Heart left ventricle (tissue), 16 donors: ENCODE measurements around the gene DCPS. TPM values are rescaled to one million over a fixed set of nuclear protein-coding genes. Genes with fewer than 3 reads are reported as not detected.
"Not testable (repeated sequence)": the region's sequence is repeated elsewhere in the genome, so short reads cannot be mapped to it uniquely, and the experiment has no call there.

Source experiments
- ATAC-seq, 4 donors: fragments of 200-7000 bp; cut with Tn5 transposase; one replicate each; pipeline ENCODE4 v1.9.1; 2020 to 2022; ENCODE audit warnings: moderate library complexity in 4 of 4, mild to moderate bottlenecking in 3 of 4, moderate number of reproducible peaks in 1 of 4
- DNase-seq, 5 donors: peaks; one replicate each; pipeline ENCODE4 v3.0.0-alpha.2; 2020
- H3K27ac ChIP-seq, 12 donors: fragments of 200-600 bp; sonication (generic) in 4 of 12; one replicate each; pipeline versions ENCODE4 v1.5.0 to v1.8.0; 2016 to 2022; ENCODE audit warnings: mild to moderate bottlenecking in 2 of 12
- H3K27me3 ChIP-seq, 9 donors: fragments of 200-600 bp; sonication (generic) in 2 of 9; one replicate each; pipeline versions ENCODE4 v1.5.1 to v1.8.0; 2016 to 2022; ENCODE audit warnings: mild to moderate bottlenecking in 3 of 9
- H3K36me3 ChIP-seq, 9 donors: fragments of 200-600 bp; sonication (generic) in 2 of 9; one replicate each; pipeline versions ENCODE4 v1.5.0 to v1.8.0; 2018 to 2022; ENCODE audit warnings: mild to moderate bottlenecking in 2 of 9
- H3K4me1 ChIP-seq, 12 donors: fragments of 200-600 bp; sonication (generic) in 4 of 12; one replicate each; pipeline versions ENCODE4 v1.5.0 to v1.8.0; 2016 to 2022; ENCODE audit warnings: mild to moderate bottlenecking in 3 of 12
- H3K4me3 ChIP-seq, 12 donors: fragments of 200-600 bp; sonication (generic) in 4 of 12; one replicate each; pipeline versions ENCODE4 v1.5.0 to v1.8.0; 2017 to 2022; ENCODE audit warnings: mild to moderate bottlenecking in 9 of 12, moderate library complexity in 4 of 12
- H3K9me3 ChIP-seq, 12 donors: fragments of 200-600 bp; sonication (generic) in 4 of 12; one replicate each; pipeline versions ENCODE4 v1.5.0 to v1.8.0; 2016 to 2022; ENCODE audit warnings: mild to moderate bottlenecking in 1 of 12
- POLR2A ChIP-seq, 2 donors: fragments of 450-650 bp; IDR thresholded peaks; one replicate each; pipeline ENCODE4 v1.6.1; 2017; ENCODE audit warnings: antibody characterized with exemption in 2 of 2, mild to moderate bottlenecking in 2 of 2, moderate library complexity in 2 of 2
- WGBS, 4 donors: extraction: QIAGEN DNeasy Blood & Tissue Kit in 2 of 4; methylation state at CpG; one replicate each; pipeline versions ENCODE4 v1.1.5 to v1.1.7; 2013 to 2018; 5-methylcytosine and 5-hydroxymethylcytosine counted together
- intact Hi-C, 10 donors: fragments of 100-400 bp; cut with DNase I; formaldehyde crosslinking; loops; one replicate each; pipeline versions ENCODE4 v1.11.1 to v1.14.2; 2022
- polyA plus RNA-seq, 2 donors: library from polyadenylated mRNA; stranded (reverse); fragments of 200-250 nt; gene quantifications; one replicate each; pipeline ENCODE4 v1.2.3, GENCODE V29; 2013
- total RNA-seq, 9 donors: library from RNA; depleted of rRNA in 2 of 9; stranded (reverse); fragments of >200 nt in 2 of 9; fragmentation: NEBNext Ultra II Directional in 3 of 9; extraction: Animal tissue kit (Norgen Biotek cat#: 25700) in 3 of 9; gene quantifications; one replicate each; pipeline versions ENCODE4 v1.1.0 to v1.2.4, GENCODE V29; 2016 to 2023
- TF ChIP-seq, protein P1 (sequence below), 12 donors: fragments of 200-600 bp; sonication (generic) in 4 of 12; IDR thresholded peaks; one replicate each; pipeline versions ENCODE4 v1.5.0 to v1.8.0; 2018 to 2022; ENCODE audit warnings: antibody characterized with exemption in 12 of 12, mild to moderate bottlenecking in 5 of 12
- donor health status: ischemic (EF 13 %, LVEDD 7.1; RV severe dilation, severe dysfunction).
- donor health status: healthy with polysubstance abuse.
- donor health status: DM: no; HTN: yes; CAD: no.
- donor health status: DM: no; HTN: no; CAD: no.
- donor health status: ischemic (EF 25% LVEDD 6.9; RV normal size, moderate dysfunction).
- donor health status: ischemic (EF 25% LVEDD 5.7; RV mildly dilated, moderate dysfunction).
- donor health status: healthy.
- donor health status: DM: yes; HTN: yes; CAD: no.
- donor health status: ischemic (EF 35%, LVEDD 5.7; RV mildly dilated, moderate dysfunction).
- donor health status: nonischemic (EF 11% LVEDD 7.7; RV severe dilation, severe dysfunction).
- donor health status: DM: yes; HTN: yes; CAD: no.
- donor health status: PGD.
- donor health status: ischemic (EF 29% LVEDD 5.4; RV normal size, mild dysfunction).
- donor health status: nonischemic (EF 23%, LVEDD 6.1; RV moderate dilation, normal function).

DCPS gene
- total and polyA plus RNA-seq, 11 donors = 7.7 to 18.9 (median 11.1) TPM

DNA sequence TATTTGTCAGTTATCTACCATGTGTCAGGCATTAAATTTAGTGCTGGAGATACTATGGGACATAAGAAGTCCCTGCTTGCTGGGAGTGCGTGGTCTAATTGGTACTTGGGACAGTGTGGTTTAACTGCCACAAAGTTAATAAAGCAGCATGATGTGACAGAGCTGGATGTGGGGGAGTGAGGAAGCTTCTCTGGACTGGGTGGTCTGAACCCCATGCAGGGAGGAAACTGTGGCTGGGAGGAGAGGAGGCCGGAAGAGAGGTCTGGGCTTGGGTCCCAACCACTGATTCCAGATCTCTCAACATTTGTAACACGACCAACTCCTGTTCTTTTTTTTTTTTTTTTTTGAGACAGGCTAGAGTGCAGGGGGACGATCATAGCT is 88.8 kb downstream of the DCPS start:
- intact Hi-C loops = loop anchor here in 5 of 10 donors (2.0 to 5.0 kb wide), 4 partner anchors 35 to 82 kb away; partner anchors contain the start of gene ST3GAL4 (in 4 of the 5)
- no peak for DNase-seq
- no peaks in the 10 kb centered on the region for H3K27me3 ChIP-seq
- TF ChIP-seq, protein P1, sequence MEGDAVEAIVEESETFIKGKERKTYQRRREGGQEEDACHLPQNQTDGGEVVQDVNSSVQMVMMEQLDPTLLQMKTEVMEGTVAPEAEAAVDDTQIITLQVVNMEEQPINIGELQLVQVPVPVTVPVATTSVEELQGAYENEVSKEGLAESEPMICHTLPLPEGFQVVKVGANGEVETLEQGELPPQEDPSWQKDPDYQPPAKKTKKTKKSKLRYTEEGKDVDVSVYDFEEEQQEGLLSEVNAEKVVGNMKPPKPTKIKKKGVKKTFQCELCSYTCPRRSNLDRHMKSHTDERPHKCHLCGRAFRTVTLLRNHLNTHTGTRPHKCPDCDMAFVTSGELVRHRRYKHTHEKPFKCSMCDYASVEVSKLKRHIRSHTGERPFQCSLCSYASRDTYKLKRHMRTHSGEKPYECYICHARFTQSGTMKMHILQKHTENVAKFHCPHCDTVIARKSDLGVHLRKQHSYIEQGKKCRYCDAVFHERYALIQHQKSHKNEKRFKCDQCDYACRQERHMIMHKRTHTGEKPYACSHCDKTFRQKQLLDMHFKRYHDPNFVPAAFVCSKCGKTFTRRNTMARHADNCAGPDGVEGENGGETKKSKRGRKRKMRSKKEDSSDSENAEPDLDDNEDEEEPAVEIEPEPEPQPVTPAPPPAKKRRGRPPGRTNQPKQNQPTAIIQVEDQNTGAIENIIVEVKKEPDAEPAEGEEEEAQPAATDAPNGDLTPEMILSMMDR (IDR thresholded peaks at IDR 0.05) = no peak
- TF ChIP-seq POLR2A (IDR thresholded peaks at IDR 0.05) = no peak
- 6 to 17% (median 13%) methylated on average over 4 of the region's 4 CpGs for WGBS, 4 donors
- peak overlapping the region; percentile 47 to 93 (median 74) for H3K27ac ChIP-seq
- ATAC-seq = no peak
- no peaks in the 10 kb centered on the region for H3K9me3 ChIP-seq
- no peaks in the 10 kb centered on the region for H3K36me3 ChIP-seq
- H3K4me1 ChIP-seq = peaks cover 12 to 69% (median 44%) of the 10 kb centered on the region in 12 donors
- no peak overlapping the region for H3K4me3 ChIP-seq

DNA sequence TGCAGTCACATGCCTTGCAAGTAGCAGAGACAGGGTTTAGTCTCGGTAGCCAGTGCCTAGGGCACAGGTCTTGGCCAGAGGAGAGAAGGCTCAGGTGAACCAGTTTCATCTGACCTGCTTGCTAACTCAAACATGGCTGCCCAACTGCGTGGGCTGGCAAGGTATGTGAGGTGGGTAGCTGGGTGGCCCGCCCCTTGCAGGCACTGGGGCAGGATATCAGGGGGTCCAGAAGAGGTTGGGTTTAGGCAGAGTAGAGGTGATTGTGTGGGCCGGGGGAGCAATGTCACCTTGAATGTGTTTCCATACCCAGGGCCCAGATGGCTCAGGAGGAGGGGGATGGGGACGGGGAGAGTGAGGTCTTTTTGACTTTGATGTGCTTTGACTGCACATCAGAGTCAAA is 89.3 kb downstream of the DCPS start:
- 68 to 79% (median 75%) methylated on average over 5 of the region's 5 CpGs for WGBS, 4 donors
- TF ChIP-seq, protein P1 (IDR thresholded peaks at IDR 0.05) = no peak
- no peak for TF ChIP-seq POLR2A (IDR thresholded peaks at IDR 0.05)
- intact Hi-C loops = loop anchor here in 5 of 10 donors (2.0 to 5.0 kb wide), 4 partner anchors 36 to 82 kb away; partner anchors contain the start of gene ST3GAL4 (in 4 of the 5)
- H3K4me3 ChIP-seq = no peak overlapping the region
- H3K36me3 ChIP-seq = no peaks in the 10 kb centered on the region
- DNase-seq = no peak
- peaks cover 8 to 64% (median 42%) of the 10 kb centered on the region in 12 donors for H3K4me1 ChIP-seq
- no peaks in the 10 kb centered on the region for H3K27me3 ChIP-seq
- H3K9me3 ChIP-seq = no peaks in the 10 kb centered on the region
- no peak for ATAC-seq
- peak overlapping the region; percentile 47 to 93 (median 74) for H3K27ac ChIP-seq

DNA sequence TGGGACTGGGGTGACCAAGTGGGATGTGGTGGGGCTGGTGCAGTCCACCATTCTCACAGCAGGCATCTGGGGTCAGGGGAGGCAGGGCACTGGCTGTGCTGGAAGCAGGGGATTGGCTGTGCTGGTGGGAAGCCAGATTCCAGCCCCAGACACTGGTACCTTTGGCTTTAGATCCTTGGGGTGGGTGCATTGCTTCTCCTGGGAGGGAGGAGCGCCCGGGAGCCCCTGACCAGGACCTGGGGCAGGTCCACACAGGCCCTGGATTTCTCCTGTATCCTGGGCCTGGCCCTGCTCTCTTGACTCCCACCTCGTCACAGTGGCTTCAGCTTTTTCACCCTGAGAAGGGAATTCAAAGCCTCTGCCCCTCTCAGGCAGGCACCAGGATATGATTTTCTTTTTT is 90.2 kb downstream of the DCPS start:
- no peaks in the 10 kb centered on the region for H3K9me3 ChIP-seq
- TF ChIP-seq, protein P1 (IDR thresholded peaks at IDR 0.05) = no peak
- no peak for TF ChIP-seq POLR2A (IDR thresholded peaks at IDR 0.05)

DNA sequence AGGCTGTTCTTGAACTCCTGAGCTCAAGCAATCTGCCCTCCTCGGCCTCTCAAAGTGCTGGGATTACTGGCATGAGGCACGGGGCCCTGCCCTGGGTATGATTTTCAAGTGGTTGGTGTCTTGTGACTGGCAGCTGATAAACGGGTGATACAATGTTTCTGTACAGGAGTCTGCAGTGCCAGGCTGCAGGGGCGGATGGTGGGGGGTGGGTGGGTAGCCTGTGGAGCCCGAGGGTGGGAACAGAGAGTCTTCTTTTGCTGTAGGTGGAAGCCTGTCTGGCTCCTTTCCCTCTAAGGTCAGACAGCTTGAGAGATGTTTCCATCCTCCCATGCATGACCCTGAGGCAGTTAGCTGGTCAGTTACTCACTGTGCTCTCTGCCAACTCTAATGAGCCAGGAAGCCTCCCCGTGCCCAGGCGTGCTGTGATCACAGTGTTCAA is 90.8 kb downstream of the DCPS start:
- H3K36me3 ChIP-seq, H3K9me3 ChIP-seq, H3K4me3 ChIP-seq, H3K27me3 ChIP-seq: not testable (repeated sequence)
- peak; percentile 77 to 82 (median 82) for ATAC-seq
- DNase-seq = peak in 4 of 5 donors; percentile 55 to 85 (median 70)
- WGBS, 4 donors = 36 to 57% (median 47%) methylated on average over 3 to 7 of the region's 7 CpGs
- peak overlapping the region; percentile 59 to 93 (median 74) for H3K27ac ChIP-seq
- intact Hi-C loops = loop anchor here in 4 of 10 donors (5.0 kb wide), 2 partner anchors 37 to 77 kb away; partner anchors contain the start of gene ST3GAL4 (in 4 of the 4)
- H3K4me1 ChIP-seq = peaks cover 8 to 61% (median 42%) of the 10 kb centered on the region in 12 donors

More for the DNA sequence above, 90.2 kb downstream of the DCPS start:
- H3K4me3 ChIP-seq = no peak overlapping the region
- H3K27me3 ChIP-seq = no peaks in the 10 kb centered on the region
- 79 to 89% (median 82%) methylated on average over 3 of the region's 3 CpGs for WGBS, 4 donors
- peaks cover 8 to 61% (median 42%) of the 10 kb centered on the region in 12 donors for H3K4me1 ChIP-seq
- DNase-seq (no peak), ATAC-seq (no peak)
- H3K36me3 ChIP-seq = no peaks in the 10 kb centered on the region
- intact Hi-C loops = loop anchor here in 4 of 10 donors (5.0 kb wide), 2 partner anchors 37 to 77 kb away; partner anchors contain the start of gene ST3GAL4 (in 4 of the 4)
- peak overlapping the region; percentile 59 to 93 (median 74) for H3K27ac ChIP-seq

Other genes starting within 250 kb of the DCPS start
- 10 to 100 TPM in 2 of 9 donors, 1 to 10 TPM in 7; 5.0 to 51.5 (median 7.4) TPM for gene CDON, start 241.2 kb upstream of the DCPS start, total RNA-seq
- gene CDON, start 241.2 kb upstream of the DCPS start, polyA plus RNA-seq = 1 to 10 TPM; 1.2 to 2.1 TPM
- gene RPUSD4, start 92.4 kb upstream of the DCPS start, total RNA-seq = 10 to 100 TPM; 21.0 to 50.0 (median 34.2) TPM
- gene RPUSD4, start 92.4 kb upstream of the DCPS start, polyA plus RNA-seq = 10 to 100 TPM; 15.4 to 25.8 TPM
- 10 to 100 TPM; 19.0 to 41.0 (median 23.6) TPM for gene FAM118B, start 92.3 kb upstream of the DCPS start, total RNA-seq
- 10 to 100 TPM in 1 of 2 donors, 1 to 10 TPM in 1; 8.5 to 16.4 TPM for gene FAM118B, start 92.3 kb upstream of the DCPS start, polyA plus RNA-seq
- 10 to 100 TPM; 65.0 to 90.8 (median 79.3) TPM for gene SRPRA, start 35.2 kb upstream of the DCPS start, total RNA-seq
- 10 to 100 TPM; 38.4 to 99.3 TPM for gene SRPRA, start 35.2 kb upstream of the DCPS start, polyA plus RNA-seq
- gene FOXRED1, start 34.9 kb upstream of the DCPS start, total RNA-seq = 10 to 100 TPM; 22.0 to 49.1 (median 31.8) TPM
- gene FOXRED1, start 34.9 kb upstream of the DCPS start, polyA plus RNA-seq = 10 to 100 TPM; 32.8 to 38.4 TPM
- 1 to 10 TPM; 5.3 to 9.5 (median 7.6) TPM for gene TIRAP, start 21.0 kb upstream of the DCPS start, total RNA-seq
- 1 to 10 TPM; 4.0 to 5.4 TPM for gene TIRAP, start 21.0 kb upstream of the DCPS start, polyA plus RNA-seq
- gene ST3GAL4, start 51.6 kb downstream of the DCPS start, total RNA-seq = 10 to 100 TPM; 30.6 to 88.5 (median 59.8) TPM
- 100 to 1,000 TPM in 1 of 2 donors, 10 to 100 TPM in 1; 66.1 to 168 TPM for gene ST3GAL4, start 51.6 kb downstream of the DCPS start, polyA plus RNA-seq